GM20431 (cell line): ENCODE measurements around the gene NDST3.

Source experiments
- in situ Hi-C: fragments of 300-500 bp; cut with MseI, MboI; formaldehyde crosslinking; loops from one replicate; pipeline ENCODE4 v1.15.0; 2020; ENCODE audit warnings: low sequenced_read_pairs; ENCODE audit not compliant: unreplicated experiment

Gene NDST3

GRCh38 chr4:118171381-118171780 lies 137.1 kb downstream of the NDST3 start:
- in situ Hi-C loops: no loop called here

- in situ Hi-C loops: no loop called here
These were observed 138.8 kb downstream of the NDST3 start for GRCh38 chr4:118173126-118173525.

GRCh38 chr4:118173956-118174725 lies 139.9 kb downstream of the NDST3 start:
- in situ Hi-C loops: no loop called here

- in situ Hi-C loops: no loop called here
These were observed 141.2 kb downstream of the NDST3 start for GRCh38 chr4:118175506-118175905.

GRCh38 chr4:118177126-118177525 lies 142.8 kb downstream of the NDST3 start:
- in situ Hi-C loops: no loop called here

GRCh38 chr4:118180776-118181175 lies 146.5 kb downstream of the NDST3 start:
- in situ Hi-C loops: no loop called here

- in situ Hi-C loops: no loop called here
These were observed 156.6 kb downstream of the NDST3 start for GRCh38 chr4:118190903-118191302.

- in situ Hi-C loops: no loop called here
These were observed 159.1 kb downstream of the NDST3 start for GRCh38 chr4:118193421-118193820.

GRCh38 chr4:118206627-118207026 lies 172.3 kb downstream of the NDST3 start:
- in situ Hi-C loops: no loop called here

GRCh38 chr4:118213101-118213500 lies 178.8 kb downstream of the NDST3 start:
- in situ Hi-C loops: no loop called here

- in situ Hi-C loops: no loop called here
These were observed 181.5 kb downstream of the NDST3 start for GRCh38 chr4:118215826-118216225.

- in situ Hi-C loops: no loop called here
These were observed 187.0 kb downstream of the NDST3 start for GRCh38 chr4:118221227-118221800.

GRCh38 chr4:118224243-118224829 lies 190.1 kb downstream of the NDST3 start:
- in situ Hi-C loops: no loop called here

- in situ Hi-C loops: no loop called here
These were observed 191.2 kb downstream of the NDST3 start for GRCh38 chr4:118225511-118225910.

- in situ Hi-C loops: no loop called here
These were observed 192.2 kb downstream of the NDST3 start for GRCh38 chr4:118226311-118227010.

- in situ Hi-C loops: no loop called here
These were observed 201.4 kb downstream of the NDST3 start for GRCh38 chr4:118235566-118236120.

- in situ Hi-C loops: no loop called here
These were observed 203.2 kb downstream of the NDST3 start for GRCh38 chr4:118237531-118237930.

- in situ Hi-C loops: no loop called here
These were observed 215.6 kb downstream of the NDST3 start for GRCh38 chr4:118249890-118250289.

- in situ Hi-C loops: no loop called here
These were observed 220.1 kb downstream of the NDST3 start for GRCh38 chr4:118254368-118254767.

- in situ Hi-C loops: no loop called here
These were observed 224.8 kb downstream of the NDST3 start for GRCh38 chr4:118259111-118259510.

- in situ Hi-C loops: no loop called here
These were observed 226.0 kb downstream of the NDST3 start for GRCh38 chr4:118260309-118260708.
